IPS DF 4.7 (cell line): ENCODE data around the gene PKD1L1.
"Not testable (repeated sequence)": the region's sequence is repeated elsewhere in the genome, so short reads cannot be mapped to it uniquely, and the experiment has no call there.

Experiments
- DNase-seq: peaks from one replicate; pipeline ENCODE4 v3.0.0-alpha.2; 2013; ENCODE audit warnings: low spot score; ENCODE audit errors: extremely low read depth

Gene PKD1L1

GRCh38 chr7:47956220-47956619, 8.0 kb upstream of the PKD1L1 start:
- DNase-seq: no peak

GRCh38 chr7:47954231-47954911, 6.1 kb upstream of the PKD1L1 start:
- no peak for DNase-seq

- DNase-seq: no peak
Observed at GRCh38 chr7:47953822-47954221, 5.6 kb upstream of the PKD1L1 start.

GRCh38 chr7:47952224-47952623, 4.0 kb upstream of the PKD1L1 start:
- no peak for DNase-seq

GRCh38 chr7:47951374-47951773, 3.1 kb upstream of the PKD1L1 start:
- no peak for DNase-seq

GRCh38 chr7:47950714-47951113, 2.4 kb upstream of the PKD1L1 start:
- no peak for DNase-seq

- DNase-seq: no peak
Observed at GRCh38 chr7:47949703-47950102, 1.4 kb upstream of the PKD1L1 start.

- no peak for DNase-seq
Observed at GRCh38 chr7:47947355-47947749, 914 bp downstream of the PKD1L1 start.

GRCh38 chr7:47946581-47947354, 1.5 kb downstream of the PKD1L1 start:
- DNase-seq: no peak

- DNase-seq: no peak
Observed at GRCh38 chr7:47945261-47946015, 2.8 kb downstream of the PKD1L1 start.

GRCh38 chr7:47944536-47945260, 3.6 kb downstream of the PKD1L1 start:
- no peak for DNase-seq

- DNase-seq: no peak
Observed at GRCh38 chr7:47943676-47944474, 4.4 kb downstream of the PKD1L1 start.

GRCh38 chr7:47942651-47943050, 5.6 kb downstream of the PKD1L1 start:
- not testable (repeated sequence) for DNase-seq

GRCh38 chr7:47942132-47942531, 6.1 kb downstream of the PKD1L1 start:
- DNase-seq: no peak

GRCh38 chr7:47941136-47941844, 7.0 kb downstream of the PKD1L1 start:
- DNase-seq: no peak

- no peak for DNase-seq
Observed at GRCh38 chr7:47940088-47941013, 7.9 kb downstream of the PKD1L1 start.

- DNase-seq: no peak
Observed at GRCh38 chr7:47939425-47940036, 8.7 kb downstream of the PKD1L1 start.

GRCh38 chr7:47938574-47939165, 9.6 kb downstream of the PKD1L1 start:
- DNase-seq: no peak
